ENCODE measurements around the gene DCTN3.

DCTN3 gene

DNA sequence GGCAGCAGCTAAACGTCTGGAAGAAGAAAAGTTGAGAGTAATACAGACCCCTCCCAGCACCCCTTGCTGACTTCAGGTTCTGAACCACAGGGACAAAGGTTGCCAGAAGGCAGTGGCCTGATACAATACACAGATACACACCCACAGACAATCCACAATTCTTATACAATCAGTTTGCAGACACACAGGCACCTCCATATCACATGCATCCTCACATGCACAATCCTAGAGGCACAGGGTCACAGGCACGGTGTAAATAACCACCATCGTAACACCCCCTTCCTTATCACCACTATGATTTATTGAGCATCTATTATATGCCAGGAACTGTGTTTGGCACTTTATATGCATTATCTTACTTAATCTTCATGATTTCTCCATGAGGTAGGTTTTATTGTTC lies 39.0 kb downstream of the DCTN3 start:
- H3K4me3 ChIP-seq (replicated peaks; ENCODE audit: low read depth, low read length), result no peak overlapping the region
- H3K36me3 ChIP-seq (ENCODE audit: control insufficient read depth, insufficient read depth, low read length), result no peaks in the 10 kb centered on the region
- TF ChIP-seq CTCF (IDR thresholded peaks at IDR 0.05; ENCODE audit: insufficient read depth, low read length, poor library complexity, severe bottlenecking), result no peak
- DNase-seq (ENCODE audit: extremely low read depth, insufficient read length), result no peak
- peaks cover 10% of the 10 kb centered on the region for H3K27me3 ChIP-seq (replicated peaks; ENCODE audit: control insufficient read depth, insufficient read depth, low read length)

GRCh38 chr9:34580358-34580757 lies 39.9 kb downstream of the DCTN3 start:
- Histone ChIP-seq H3K27me3 (replicated peaks; ENCODE audit: control insufficient read depth, insufficient read depth, low read length) (peaks cover 6% of the 10 kb centered on the region), H3K36me3 (ENCODE audit: control insufficient read depth, insufficient read depth, low read length) (no peaks in the 10 kb centered on the region), H3K4me3 (replicated peaks; ENCODE audit: low read depth, low read length) (no peak overlapping the region)
- no peak for TF ChIP-seq CTCF (IDR thresholded peaks at IDR 0.05; ENCODE audit: insufficient read depth, low read length, poor library complexity, severe bottlenecking)
- DNase-seq (ENCODE audit: extremely low read depth, insufficient read length), result no peak

- Histone ChIP-seq H3K27me3 (replicated peaks; ENCODE audit: control insufficient read depth, insufficient read depth, low read length) (peaks cover 6% of the 10 kb centered on the region), H3K4me3 (replicated peaks; ENCODE audit: low read depth, low read length) (no peak overlapping the region), H3K36me3 (ENCODE audit: control insufficient read depth, insufficient read depth, low read length) (no peaks in the 10 kb centered on the region)
- no peak for TF ChIP-seq CTCF (IDR thresholded peaks at IDR 0.05; ENCODE audit: insufficient read depth, low read length, poor library complexity, severe bottlenecking)
- no peak for DNase-seq (ENCODE audit: extremely low read depth, insufficient read length)
Measured at GRCh38 chr9:34579808-34580163, 40.5 kb downstream of the DCTN3 start.

DNA sequence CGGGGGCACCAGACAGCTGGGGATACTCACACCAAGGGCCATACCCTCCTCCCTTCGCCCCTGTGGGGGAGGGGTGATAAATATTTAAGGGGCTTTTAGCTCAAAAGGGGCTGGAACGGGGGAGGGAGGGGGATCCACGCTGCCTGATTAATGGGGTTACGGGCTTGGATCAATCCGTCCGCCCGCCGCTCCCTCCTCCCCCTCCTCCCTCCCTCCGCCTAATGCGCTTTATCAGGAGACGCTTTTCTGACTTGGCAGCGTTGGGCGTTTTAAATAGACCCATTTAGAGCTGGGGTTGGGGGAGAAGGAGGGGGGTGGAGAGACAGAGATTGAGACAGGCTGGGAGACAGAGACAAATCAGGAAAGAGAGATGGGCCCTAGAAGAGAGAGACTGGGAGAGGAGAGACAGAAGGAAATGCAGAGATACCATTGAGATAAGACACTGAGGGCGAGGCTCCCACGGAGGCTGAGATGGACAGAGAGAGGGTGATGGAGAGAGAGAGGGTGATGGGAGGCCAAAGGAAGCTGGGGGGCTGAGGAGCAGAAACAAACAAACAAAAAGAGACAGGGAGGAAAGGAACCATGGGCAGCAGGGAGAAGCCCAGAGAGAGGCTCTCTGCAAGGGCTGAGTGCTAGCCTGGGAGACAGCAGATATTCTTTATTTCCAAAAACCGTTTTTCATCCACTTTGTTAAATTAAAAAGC lies 41.0 kb downstream of the DCTN3 start:
- Histone ChIP-seq H3K27me3 (replicated peaks; ENCODE audit: control insufficient read depth, insufficient read depth, low read length) (peaks cover 8% of the 10 kb centered on the region), H3K36me3 (ENCODE audit: control insufficient read depth, insufficient read depth, low read length) (no peaks in the 10 kb centered on the region), H3K4me3 (replicated peaks; ENCODE audit: low read depth, low read length) (no peak overlapping the region)
- no peak for DNase-seq (ENCODE audit: extremely low read depth, insufficient read length)
- TF ChIP-seq CTCF (IDR thresholded peaks at IDR 0.05; ENCODE audit: insufficient read depth, low read length, poor library complexity, severe bottlenecking), result no peak

- no peak for DNase-seq (ENCODE audit: extremely low read depth, insufficient read length)
- TF ChIP-seq CTCF (IDR thresholded peaks at IDR 0.05; ENCODE audit: insufficient read depth, low read length, poor library complexity, severe bottlenecking), result no peak
Measured at GRCh38 chr9:34578241-34579103, 41.8 kb downstream of the DCTN3 start.

More at GRCh38 chr9:34578241-34579103, 41.8 kb downstream of the DCTN3 start:
- peaks cover 8% of the 10 kb centered on the region for H3K27me3 ChIP-seq (replicated peaks; ENCODE audit: control insufficient read depth, insufficient read depth, low read length)
- H3K4me3 ChIP-seq (replicated peaks; ENCODE audit: low read depth, low read length), result no peak overlapping the region
- no peaks in the 10 kb centered on the region for H3K36me3 ChIP-seq (ENCODE audit: control insufficient read depth, insufficient read depth, low read length)
